Stimulated activated CD4-positive, alpha-beta T cell treated with anti-CD3 and anti-CD28 coated beads, Interleukin-2, amount 100 ng/mL, for 24 hours (primary cell): ENCODE data around the gene CADPS.

ENCODE experiments used
- DNase-seq, 2 donors: peaks; one replicate each; pipeline ENCODE4 v3.0.0-alpha.2; 2020

The CADPS gene

DNA sequence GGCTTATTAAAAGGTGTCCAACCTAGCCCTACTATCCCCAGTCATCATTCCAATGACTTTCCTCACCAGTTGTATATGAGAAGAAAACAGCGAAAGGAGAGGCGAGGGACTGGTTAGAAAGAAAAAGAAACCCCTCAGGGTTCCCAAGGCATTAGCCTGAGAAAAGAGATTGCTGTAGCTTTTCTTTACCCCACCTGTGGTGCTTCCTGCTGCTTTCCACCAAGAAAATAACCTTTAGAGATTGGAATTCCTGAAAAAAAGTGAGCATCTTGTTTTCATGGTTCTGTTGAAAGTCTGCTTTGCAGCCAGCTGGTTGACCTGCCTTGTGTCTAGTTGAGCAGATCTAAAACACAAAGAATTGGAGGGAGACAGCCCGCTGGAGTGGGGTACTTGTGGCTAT lies 196.4 kb downstream of the CADPS start:
- no peak for DNase-seq

GRCh38 chr3:62677926-62678325 lies 197.3 kb downstream of the CADPS start:
- DNase-seq: no peak

GRCh38 chr3:62676689-62677271 lies 198.4 kb downstream of the CADPS start:
- no peak for DNase-seq

GRCh38 chr3:62675492-62675891 lies 199.7 kb downstream of the CADPS start:
- no peak for DNase-seq

DNA sequence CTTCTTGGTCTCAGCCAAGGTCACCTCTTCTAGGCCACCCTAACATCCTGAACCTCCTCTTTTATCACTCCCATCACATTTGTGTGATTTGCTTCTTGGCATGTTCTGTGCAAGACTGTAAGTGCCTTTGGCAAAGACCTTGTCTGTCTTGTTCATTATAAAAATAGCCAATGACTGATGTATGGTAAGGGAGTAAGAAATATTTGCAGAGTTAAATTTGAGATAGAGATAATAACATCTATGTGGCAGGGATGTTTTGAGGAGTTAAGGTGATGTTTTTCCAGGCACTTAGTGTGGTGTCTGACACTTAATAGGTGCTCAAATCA lies 202.3 kb downstream of the CADPS start:
- no peak for DNase-seq

- no peak for DNase-seq
These were observed 202.8 kb downstream of the CADPS start for GRCh38 chr3:62672270-62672987.

- no peak for DNase-seq
These were observed 204.9 kb downstream of the CADPS start for GRCh38 chr3:62670351-62670750.

DNA sequence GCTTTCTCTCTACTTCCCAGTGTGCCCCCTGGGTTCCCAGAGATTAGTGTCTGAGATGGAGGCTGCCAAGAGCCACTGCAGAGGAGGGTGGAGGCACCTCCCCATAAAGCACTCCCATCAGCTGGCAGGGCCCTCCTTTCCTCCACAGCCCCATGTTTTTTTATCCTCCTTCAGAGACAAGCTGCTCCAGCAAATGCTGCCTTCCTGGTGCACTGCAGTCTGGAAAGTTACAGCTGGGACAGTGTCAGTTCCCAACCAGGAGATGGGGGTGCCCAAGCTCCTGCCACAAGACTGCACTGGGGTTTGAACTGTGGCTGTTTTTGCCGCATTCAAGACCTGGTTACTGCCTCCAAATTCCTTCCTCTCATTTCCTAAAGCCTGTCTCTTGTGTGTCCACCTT lies 206.1 kb downstream of the CADPS start:
- DNase-seq: no peak

DNA sequence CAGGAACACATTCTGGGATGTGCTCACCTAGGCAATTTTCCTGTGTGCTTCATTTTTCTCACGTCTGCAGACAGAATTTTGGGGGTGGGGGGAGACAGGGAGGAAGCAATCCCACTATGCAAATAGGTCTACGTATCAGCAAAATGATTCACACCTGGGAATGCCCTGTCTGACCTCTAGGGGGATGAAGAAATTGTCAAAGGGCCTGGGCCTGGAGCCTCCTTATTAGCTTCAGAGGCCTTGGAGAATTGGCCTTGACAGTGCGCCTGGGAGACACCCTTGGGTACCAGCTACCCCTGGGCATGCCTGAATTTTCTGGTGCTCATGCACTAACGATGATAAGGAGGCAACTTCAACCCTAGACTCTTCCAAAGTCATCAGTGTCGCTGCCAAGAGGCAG lies 207.5 kb downstream of the CADPS start:
- no peak for DNase-seq

DNA sequence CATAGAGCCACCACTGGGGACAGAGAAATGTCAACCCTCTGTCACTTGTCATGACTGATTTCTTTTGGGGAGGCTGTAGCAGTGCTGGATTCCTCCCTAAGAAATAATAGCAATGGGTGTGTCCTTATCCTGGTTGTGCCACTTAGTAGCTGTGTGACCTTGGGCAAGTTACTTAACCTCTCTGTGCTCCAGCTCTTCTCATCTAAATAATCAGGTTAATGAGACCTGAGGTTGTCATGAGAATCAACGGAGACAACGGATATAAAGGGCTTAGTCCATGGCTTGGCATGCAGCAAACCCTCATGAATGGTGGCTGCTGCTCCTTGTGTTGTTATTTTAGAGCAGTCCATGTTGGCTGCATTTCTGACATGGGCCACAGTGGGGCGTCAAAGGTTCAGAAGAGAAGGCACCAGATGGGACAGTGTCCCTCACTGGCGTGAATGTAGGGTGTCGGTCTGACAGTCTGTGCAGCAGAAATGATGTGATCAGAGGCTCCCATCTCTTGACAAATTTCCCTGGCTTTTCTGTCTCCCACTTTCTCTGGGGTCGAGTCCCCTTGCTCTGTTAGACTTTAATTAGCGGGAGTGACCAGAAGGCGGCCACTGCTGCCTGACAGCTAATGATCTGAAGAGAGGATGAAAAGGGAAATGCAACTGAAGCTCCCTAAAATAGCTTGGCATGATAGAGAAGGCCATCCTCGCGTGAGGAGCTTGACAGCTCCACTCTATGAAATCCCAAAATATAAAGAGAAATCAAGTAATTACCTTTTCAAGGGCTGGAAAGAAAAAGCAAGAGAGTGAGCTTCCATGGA lies 209.4 kb downstream of the CADPS start:
- DNase-seq: peak in 1 of 2 donors; percentile 49

GRCh38 chr3:62662677-62663076 lies 212.5 kb downstream of the CADPS start:
- DNase-seq: no peak

GRCh38 chr3:62659660-62660059 lies 215.6 kb downstream of the CADPS start:
- DNase-seq: no peak

DNA sequence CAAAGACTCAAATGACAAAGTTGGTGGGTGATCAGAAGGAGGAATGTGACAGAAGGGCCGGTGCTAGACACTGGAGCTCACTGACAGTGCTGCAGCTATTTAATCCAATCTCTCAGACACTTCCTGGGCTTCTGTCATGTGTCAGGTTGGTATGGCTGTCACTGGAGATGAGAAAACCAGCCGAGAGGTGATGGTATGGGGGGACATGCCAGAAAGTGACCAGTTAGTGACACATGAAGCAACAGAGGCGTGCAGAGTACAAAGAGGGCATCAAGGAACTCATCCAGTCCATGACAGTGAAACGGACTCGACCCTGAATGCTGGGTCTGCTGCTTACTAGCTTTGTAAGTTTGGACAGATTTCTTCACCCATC lies 219.5 kb downstream of the CADPS start:
- DNase-seq: no peak

- no peak for DNase-seq
These were observed 220.0 kb downstream of the CADPS start for GRCh38 chr3:62655056-62655690.

DNA sequence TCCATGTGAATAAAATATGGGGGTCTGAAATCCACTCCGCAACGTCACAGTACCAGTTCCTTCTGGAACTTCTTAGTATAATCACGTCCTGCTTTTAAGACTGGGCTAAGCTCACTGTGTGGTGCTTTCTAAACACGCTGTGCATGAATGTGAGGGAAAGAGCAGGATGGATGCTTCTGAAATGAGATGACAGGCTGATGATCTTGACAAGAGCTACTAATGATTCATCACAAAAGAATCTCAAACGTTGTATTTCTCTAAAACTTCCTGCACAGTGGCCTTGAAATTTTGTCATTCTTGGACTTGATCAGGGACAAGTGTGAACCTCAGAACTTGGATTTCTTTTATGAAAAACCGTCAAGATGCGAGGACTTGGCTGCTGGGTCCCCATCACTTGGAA lies 221.4 kb downstream of the CADPS start:
- no peak for DNase-seq

DNA sequence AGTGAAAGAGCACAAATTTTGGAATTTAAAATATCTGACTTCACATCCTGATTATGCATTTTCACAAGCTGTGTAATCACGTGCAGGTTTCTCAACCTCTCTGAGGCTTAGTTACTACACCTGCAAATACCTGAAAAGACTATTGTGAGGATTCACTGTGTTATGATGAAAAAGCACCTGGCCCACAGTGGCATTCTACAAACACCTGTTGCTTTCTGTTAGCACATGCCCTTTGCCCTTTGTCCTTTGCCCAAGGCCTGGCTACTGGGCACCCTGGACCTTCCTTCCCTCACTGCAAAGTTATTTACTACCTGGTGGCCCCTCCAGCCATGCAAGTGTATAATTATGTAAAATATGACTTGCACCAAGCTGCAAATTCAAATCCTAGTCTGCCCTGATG lies 227.5 kb downstream of the CADPS start:
- no peak for DNase-seq

GRCh38 chr3:62644493-62644892 lies 230.7 kb downstream of the CADPS start:
- no peak for DNase-seq

- no peak for DNase-seq
These were observed 236.9 kb downstream of the CADPS start for GRCh38 chr3:62638316-62638715.

GRCh38 chr3:62636235-62636826 lies 238.9 kb downstream of the CADPS start:
- DNase-seq: no peak

DNA sequence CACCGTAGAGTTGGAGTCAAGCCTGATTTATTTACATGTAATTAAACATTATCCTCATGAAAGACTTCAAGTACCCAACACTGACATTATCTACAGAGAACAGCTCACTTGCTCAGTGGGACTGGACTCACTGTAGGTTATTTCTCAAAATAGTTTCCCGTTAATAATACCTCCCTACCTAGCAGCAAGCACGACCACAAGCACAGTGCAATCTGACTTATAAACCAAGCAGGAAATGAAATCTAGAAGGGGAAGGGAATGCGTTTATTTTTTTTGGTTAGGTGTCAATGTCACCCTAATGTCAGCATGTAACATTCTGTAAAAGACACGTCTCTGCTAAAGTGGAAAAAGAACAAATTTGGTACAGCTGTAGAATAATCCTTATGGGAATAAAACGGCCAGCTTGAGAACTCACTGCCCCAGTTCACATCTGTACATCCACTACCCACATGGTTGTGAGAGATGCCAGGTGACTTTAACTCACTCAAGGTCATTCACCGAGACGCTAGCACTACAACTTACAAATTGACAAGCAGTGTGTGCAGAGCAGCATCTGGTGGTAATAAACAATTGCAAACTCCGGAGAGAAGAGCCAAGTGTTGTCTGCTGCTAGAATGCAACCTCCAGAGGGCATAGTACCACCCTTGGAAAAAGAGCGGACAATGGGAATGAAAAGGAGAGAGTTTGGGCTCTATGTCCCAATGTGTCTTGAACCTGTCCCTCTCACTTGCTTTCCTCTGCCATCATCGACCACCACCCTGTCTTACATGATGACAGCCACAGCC lies 242.5 kb downstream of the CADPS start:
- DNase-seq: no peak

DNA sequence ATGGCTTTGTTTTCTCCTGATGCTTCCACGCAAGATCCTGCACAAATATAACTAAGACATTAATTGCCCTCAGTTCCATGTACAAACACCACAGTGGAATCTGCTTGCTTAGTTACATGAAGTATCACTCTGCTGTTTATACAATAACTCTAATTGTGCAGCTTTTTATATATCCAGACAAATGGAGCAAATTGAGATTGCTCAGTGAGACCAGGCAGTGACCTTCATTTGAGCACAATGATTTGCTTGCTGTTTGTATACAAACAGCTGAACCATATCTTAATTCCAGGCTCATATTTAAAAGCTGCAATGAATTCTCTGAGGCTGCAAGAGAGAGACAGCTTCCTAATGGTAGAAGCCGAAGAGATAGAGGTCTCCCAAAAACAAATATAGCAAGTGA lies 243.7 kb downstream of the CADPS start:
- no peak for DNase-seq

GRCh38 chr3:62630664-62631063 lies 244.6 kb downstream of the CADPS start:
- no peak for DNase-seq

GRCh38 chr3:62625268-62625667 lies 249.9 kb downstream of the CADPS start:
- DNase-seq: no peak
